Fibroblast of mammary gland (primary cell): ENCODE results near the gene NRXN3.
A peak's percentile ranks its signal among the peaks of the same experiment; 100 is the strongest.

Experiments used
- DNase-seq: peaks from one replicate; pipeline ENCODE4 v3.0.0-alpha.2; 2010; ENCODE audit warnings: low read depth
- H3K4me3 ChIP-seq: 2 replicates; pipeline ENCODE4 v1.5.1; 2011; ENCODE audit warnings: low read depth, mild to moderate bottlenecking, low read length, moderate library complexity; ENCODE audit not compliant: control insufficient read depth
- CTCF ChIP-seq: conservative IDR thresholded peaks from 2 replicates; pipeline ENCODE4 v1.5.1; 2011; ENCODE audit warnings: low read depth, low read length, inconsistent platforms; ENCODE audit not compliant: control insufficient read depth, insufficient read depth

Gene NRXN3

GRCh38 chr14:79788346-79788745 is 1618.2 kb downstream of the NRXN3 start:
- no peak for DNase-seq
- no peak for TF ChIP-seq CTCF

GRCh38 chr14:79791055-79791732 is 1621.0 kb downstream of the NRXN3 start:
- no peak for TF ChIP-seq CTCF
- DNase-seq: no peak
- H3K4me3 ChIP-seq: no peak overlapping the region

More at GRCh38 chr14:79788346-79788745, 1618.2 kb downstream of the NRXN3 start:
- no peak overlapping the region for H3K4me3 ChIP-seq

- no peak for DNase-seq
- H3K4me3 ChIP-seq: no peak overlapping the region
- TF ChIP-seq CTCF: no peak
Observed at GRCh38 chr14:79802093-79802492, 1631.9 kb downstream of the NRXN3 start.

- no peak for TF ChIP-seq CTCF
- H3K4me3 ChIP-seq: no peak overlapping the region
- no peak for DNase-seq
Observed at GRCh38 chr14:79805636-79806035, 1635.5 kb downstream of the NRXN3 start.

GRCh38 chr14:79809849-79810612 is 1639.9 kb downstream of the NRXN3 start:
- DNase-seq: peak; percentile 35
- TF ChIP-seq CTCF: peak; percentile 31
- no peak overlapping the region for H3K4me3 ChIP-seq

- TF ChIP-seq CTCF: no peak
- no peak overlapping the region for H3K4me3 ChIP-seq
- DNase-seq: no peak
Observed at GRCh38 chr14:79820866-79821535, 1650.8 kb downstream of the NRXN3 start.
